PC-3 (cell line): ENCODE data around the gene NEGR1.

Experiments
- EZH2 ChIP-seq: fragments of 300-600 bp; sonication (generic); IDR thresholded peaks from one replicate; pipeline ENCODE4 v1.6.1; 2017; ENCODE audit warnings: antibody characterized with exemption, mild to moderate bottlenecking, low read length; ENCODE audit not compliant: unreplicated experiment
- EZH2phosphoT487 ChIP-seq: fragments of 300-600 bp; sonication (generic); IDR thresholded peaks from 2 replicates; pipeline ENCODE4 v1.6.1; 2018; ENCODE audit warnings: mild to moderate bottlenecking, antibody characterized with exemption, low read length, borderline replicate concordance
- TF ChIP-seq, protein P1 (sequence below): fragments of 300-600 bp; sonication (generic); conservative IDR thresholded peaks from 2 replicates; pipeline ENCODE4 v1.5.1; 2017; ENCODE audit warnings: antibody characterized with exemption, low read depth, mild to moderate bottlenecking, low read length

DNA sequence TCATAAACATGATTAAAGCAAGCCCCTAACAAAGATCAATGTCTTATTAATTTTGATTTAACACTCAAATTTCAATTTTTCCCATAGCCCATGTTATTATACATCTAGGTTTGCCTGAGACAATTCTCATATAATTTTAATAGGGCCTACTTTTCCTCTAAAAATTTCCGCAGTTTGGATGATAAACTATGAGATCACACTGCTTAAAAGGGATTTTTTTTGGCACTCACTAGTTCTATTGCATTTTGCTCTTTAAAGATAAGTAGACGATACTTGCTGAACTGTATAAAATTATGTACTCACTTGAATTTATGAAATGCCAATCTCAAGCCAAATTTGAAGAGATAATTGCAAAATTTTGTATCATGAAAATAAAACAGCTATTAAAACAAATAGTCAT is 721.1 kb downstream of the NEGR1 start:
- TF ChIP-seq, protein P1, sequence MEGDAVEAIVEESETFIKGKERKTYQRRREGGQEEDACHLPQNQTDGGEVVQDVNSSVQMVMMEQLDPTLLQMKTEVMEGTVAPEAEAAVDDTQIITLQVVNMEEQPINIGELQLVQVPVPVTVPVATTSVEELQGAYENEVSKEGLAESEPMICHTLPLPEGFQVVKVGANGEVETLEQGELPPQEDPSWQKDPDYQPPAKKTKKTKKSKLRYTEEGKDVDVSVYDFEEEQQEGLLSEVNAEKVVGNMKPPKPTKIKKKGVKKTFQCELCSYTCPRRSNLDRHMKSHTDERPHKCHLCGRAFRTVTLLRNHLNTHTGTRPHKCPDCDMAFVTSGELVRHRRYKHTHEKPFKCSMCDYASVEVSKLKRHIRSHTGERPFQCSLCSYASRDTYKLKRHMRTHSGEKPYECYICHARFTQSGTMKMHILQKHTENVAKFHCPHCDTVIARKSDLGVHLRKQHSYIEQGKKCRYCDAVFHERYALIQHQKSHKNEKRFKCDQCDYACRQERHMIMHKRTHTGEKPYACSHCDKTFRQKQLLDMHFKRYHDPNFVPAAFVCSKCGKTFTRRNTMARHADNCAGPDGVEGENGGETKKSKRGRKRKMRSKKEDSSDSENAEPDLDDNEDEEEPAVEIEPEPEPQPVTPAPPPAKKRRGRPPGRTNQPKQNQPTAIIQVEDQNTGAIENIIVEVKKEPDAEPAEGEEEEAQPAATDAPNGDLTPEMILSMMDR: no peak
- no peak for TF ChIP-seq EZH2
- TF ChIP-seq EZH2phosphoT487: no peak
